Neural cell (in vitro differentiated cells): ENCODE measurements around the gene SNRPE.

Experiments used
- CTCF ChIP-seq: fragments of 450-650 bp; IDR thresholded peaks from 2 replicates; pipeline ENCODE4 v1.5.1; 2014; ENCODE audit warnings: antibody characterized with exemption, mild to moderate bottlenecking, moderate library complexity; ENCODE audit not compliant: poor library complexity, severe bottlenecking
- REST ChIP-seq: IDR thresholded peaks from 2 replicates; pipeline ENCODE4 v1.6.1; 2012; ENCODE audit warnings: borderline replicate concordance

- TF ChIP-seq REST (no peak), CTCF (no peak)
Measured at GRCh38 chr1:203891950-203892349, 30.6 kb downstream of the SNRPE start.
